Subcutaneous abdominal adipose tissue (tissue), 5 donors: ENCODE results near the gene RSPO3.

Experiments
- H3K27ac ChIP-seq: one replicate; pipeline ENCODE4 v1.7.0; 2013; ENCODE audit warnings: low read depth, mild to moderate bottlenecking, inconsistent platforms, low read length, moderate library complexity
- H3K27me3 ChIP-seq, 5 donors: one replicate each; pipeline ENCODE4 v1.7.0; 2013; ENCODE audit warnings: low read length in 5 of 5, inconsistent platforms in 1 of 5; ENCODE audit not compliant: control insufficient read depth in 5 of 5, insufficient read depth in 4 of 5
- H3K36me3 ChIP-seq, 5 donors: one replicate each; pipeline ENCODE4 v1.7.0; 2013; ENCODE audit warnings: low read length in 5 of 5; ENCODE audit not compliant: control insufficient read depth in 5 of 5, insufficient read depth in 5 of 5
- H3K4me1 ChIP-seq, 5 donors: one replicate each; pipeline ENCODE4 v1.7.0; 2013; ENCODE audit warnings: low read length in 5 of 5, mild to moderate bottlenecking in 3 of 5, moderate library complexity in 1 of 5; ENCODE audit not compliant: control insufficient read depth in 5 of 5, insufficient read depth in 5 of 5
- H3K4me3 ChIP-seq, 5 donors: one replicate each; pipeline ENCODE4 v1.7.0; 2013; ENCODE audit warnings: low read length in 5 of 5, low read depth in 1 of 5
- H3K9ac ChIP-seq, 5 donors: one replicate each; pipeline ENCODE4 v1.7.0; 2013; ENCODE audit warnings: low read length in 5 of 5, mild to moderate bottlenecking in 4 of 5, moderate library complexity in 3 of 5
- H3K9me3 ChIP-seq, 5 donors: one replicate each; pipeline ENCODE4 v1.7.0; 2013; ENCODE audit warnings: low read length in 5 of 5; ENCODE audit not compliant: control insufficient read depth in 5 of 5
- donor health status: healthy.
- donor health status: healthy.
- donor health status: healthy.
- donor health status: healthy.
- donor health status: healthy.

The RSPO3 gene, protein sequence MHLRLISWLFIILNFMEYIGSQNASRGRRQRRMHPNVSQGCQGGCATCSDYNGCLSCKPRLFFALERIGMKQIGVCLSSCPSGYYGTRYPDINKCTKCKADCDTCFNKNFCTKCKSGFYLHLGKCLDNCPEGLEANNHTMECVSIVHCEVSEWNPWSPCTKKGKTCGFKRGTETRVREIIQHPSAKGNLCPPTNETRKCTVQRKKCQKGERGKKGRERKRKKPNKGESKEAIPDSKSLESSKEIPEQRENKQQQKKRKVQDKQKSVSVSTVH

DNA sequence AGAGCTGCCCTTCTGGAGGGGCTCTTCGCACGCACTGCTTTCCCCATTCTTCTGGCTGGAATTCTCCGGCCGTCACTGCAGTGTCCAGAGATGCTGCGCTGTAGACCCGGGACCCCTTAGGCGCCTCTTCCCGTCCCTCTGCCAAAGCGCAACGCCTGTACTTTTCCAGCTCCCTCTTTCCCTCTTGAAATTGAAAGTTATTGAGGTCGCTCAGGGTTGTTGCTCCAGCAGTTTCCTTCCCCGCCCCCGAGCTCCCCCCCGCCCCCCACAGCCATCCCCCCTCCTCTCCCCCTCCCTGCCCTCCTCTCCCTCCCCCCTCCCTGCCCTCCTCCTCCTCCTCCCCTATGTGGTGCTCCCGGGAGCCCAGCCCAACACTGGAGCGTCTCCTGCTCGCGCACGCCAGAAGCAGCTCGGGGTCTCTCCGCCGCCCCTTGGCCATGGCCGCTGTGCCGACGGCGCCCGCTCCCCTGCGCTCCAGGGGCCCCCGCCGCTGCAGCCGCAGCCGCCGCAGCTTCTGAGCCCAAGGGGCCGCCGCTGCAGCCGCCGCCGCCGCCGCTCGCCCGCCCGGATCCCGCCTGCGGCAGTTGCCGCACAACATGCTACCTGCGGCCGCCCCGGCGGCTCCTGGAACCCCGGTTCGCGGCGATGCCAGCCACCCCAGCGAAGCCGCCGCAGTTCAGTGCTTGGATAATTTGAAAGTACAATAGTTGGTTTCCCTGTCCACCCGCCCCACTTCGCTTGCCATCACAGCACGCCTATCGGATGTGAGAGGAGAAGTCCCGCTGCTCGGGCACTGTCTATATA lies at the start of gene RSPO3:
TSS of gene RSPO3 (plus strand) at position 374 of the 804 bp plus-strand sequence. CDS start 522 bp downstream, outside the sequence.
- no peaks in the 10 kb centered on the region for H3K36me3 ChIP-seq
- peak within 1 kb of the TSS; percentile 57 for H3K27ac ChIP-seq
- H3K9me3 ChIP-seq = no peaks in the 10 kb centered on the region
- peak within 1 kb of the TSS; percentile 71 to 87 (median 80) for H3K4me3 ChIP-seq
- peaks cover 6 to 23% (median 18%) of the 10 kb centered on the region in 5 donors for H3K27me3 ChIP-seq
- H3K9ac ChIP-seq = peak within 1 kb of the TSS in 2 of 5 donors; percentile 37 to 52
- H3K4me1 ChIP-seq = peaks cover 2 to 38% (median 34%) of the 10 kb centered on the region in 5 donors

DNA sequence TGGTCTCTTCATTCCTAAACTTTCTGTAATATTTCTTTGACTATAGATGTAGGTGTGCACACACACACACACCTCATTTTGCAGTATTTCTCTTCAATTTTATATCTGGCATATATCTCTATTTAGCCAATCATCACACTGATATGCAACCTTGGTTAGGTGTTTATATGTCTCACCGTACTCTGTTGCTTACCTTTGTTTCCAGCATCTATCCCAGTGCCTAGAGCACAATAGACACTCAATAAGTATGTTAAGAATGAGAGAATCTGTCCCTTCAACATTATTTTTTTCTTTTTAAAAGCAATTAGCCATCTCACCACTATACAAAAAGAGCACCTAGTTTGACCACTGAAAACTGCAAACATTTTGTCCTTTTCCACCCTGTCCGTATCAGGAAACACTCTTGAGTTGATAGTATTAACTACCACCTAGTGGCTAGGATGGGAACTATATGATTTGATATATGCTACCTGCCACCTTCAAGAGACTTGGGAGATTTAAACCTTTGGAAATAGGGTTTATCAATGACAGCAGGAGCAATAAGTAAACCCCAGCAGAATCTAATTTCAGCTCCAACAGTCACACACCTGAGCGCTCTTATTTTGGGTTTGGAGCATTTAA lies 48.7 kb upstream of the RSPO3 start:
- no peak overlapping the region for H3K9ac ChIP-seq

DNA sequence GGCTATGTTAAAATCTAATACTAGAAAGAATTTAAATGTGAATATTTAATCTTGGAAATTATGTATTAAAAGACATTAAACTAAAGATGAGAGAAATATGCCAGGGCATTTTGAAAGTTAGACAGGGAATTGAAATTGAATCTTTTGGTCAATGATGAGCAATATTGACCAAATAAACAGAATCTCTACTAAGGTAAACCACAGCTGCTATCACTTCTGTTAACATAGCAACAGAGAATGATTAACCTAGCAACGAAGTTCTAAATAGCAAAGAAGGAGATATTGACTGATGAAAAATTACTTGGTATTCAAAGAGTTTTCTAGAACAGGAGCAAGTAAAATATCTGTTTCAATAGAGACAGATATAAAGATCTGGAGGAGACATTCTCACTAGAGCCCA lies 45.2 kb upstream of the RSPO3 start:
- H3K9ac ChIP-seq = no peak overlapping the region
- H3K27ac ChIP-seq = no peak overlapping the region
- H3K4me3 ChIP-seq = no peak overlapping the region
- no peaks in the 10 kb centered on the region for H3K9me3 ChIP-seq
- peaks cover 0 to 6% (median 3%) of the 10 kb centered on the region in 5 donors for H3K4me1 ChIP-seq
- no peaks in the 10 kb centered on the region for H3K27me3 ChIP-seq
- H3K36me3 ChIP-seq = no peaks in the 10 kb centered on the region

More for the DNA sequence above, 48.7 kb upstream of the RSPO3 start:
- Histone ChIP-seq H3K9me3 (no peaks in the 10 kb centered on the region), H3K27me3 (no peaks in the 10 kb centered on the region), H3K4me3 (no peak overlapping the region), H3K27ac (no peak overlapping the region), H3K36me3 (no peaks in the 10 kb centered on the region), H3K4me1 (peaks cover 0 to 6% (median 3%) of the 10 kb centered on the region in 5 donors)

DNA sequence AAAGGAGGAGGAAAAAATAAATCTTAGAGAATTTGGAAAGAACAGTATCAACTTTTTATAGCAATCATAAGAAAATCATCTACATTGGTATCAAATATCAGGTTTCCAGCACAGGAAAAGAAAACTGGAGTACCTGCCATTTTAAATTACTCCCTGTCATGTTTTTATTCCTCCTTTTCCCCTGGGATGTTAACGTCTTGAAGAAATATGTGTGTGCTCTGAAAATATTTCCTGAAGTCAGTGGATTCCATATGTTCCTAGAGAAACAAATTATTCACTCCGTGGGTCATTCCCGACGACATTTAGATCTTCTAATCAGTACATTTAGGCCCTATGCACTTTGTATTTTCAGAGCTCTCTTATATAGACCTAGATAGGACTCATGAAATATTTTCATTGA lies 42.0 kb upstream of the RSPO3 start:
- Histone ChIP-seq H3K4me3 (no peak overlapping the region), H3K9ac (no peak overlapping the region), H3K9me3 (no peaks in the 10 kb centered on the region), H3K27ac (no peak overlapping the region), H3K27me3 (no peaks in the 10 kb centered on the region), H3K36me3 (no peaks in the 10 kb centered on the region), H3K4me1 (no peaks in the 10 kb centered on the region)

DNA sequence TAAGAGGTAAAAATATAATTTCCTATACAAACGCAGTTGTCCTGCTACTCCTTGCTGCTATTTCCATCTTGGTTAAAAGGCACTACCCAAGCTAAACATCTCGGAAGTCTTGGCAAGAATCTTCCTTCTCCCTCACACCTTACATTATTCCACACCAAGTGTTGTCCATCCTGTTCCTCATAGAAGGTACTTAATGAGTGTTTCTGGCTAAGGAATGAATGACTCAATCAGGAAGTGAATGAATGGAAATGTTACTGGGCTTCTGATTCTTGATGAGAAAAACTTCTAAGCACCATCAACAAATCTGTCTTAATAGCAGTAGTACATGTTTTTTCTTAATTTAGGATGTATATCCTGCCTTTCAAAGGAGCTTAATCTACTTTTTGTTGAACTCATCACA lies 40.6 kb upstream of the RSPO3 start:
- Histone ChIP-seq H3K27ac (no peak overlapping the region), H3K4me1 (peaks cover 0 to under 1% (median 0%) of the 10 kb centered on the region in 5 donors), H3K36me3 (no peaks in the 10 kb centered on the region), H3K4me3 (no peak overlapping the region), H3K9me3 (no peaks in the 10 kb centered on the region), H3K9ac (no peak overlapping the region), H3K27me3 (no peaks in the 10 kb centered on the region)

DNA sequence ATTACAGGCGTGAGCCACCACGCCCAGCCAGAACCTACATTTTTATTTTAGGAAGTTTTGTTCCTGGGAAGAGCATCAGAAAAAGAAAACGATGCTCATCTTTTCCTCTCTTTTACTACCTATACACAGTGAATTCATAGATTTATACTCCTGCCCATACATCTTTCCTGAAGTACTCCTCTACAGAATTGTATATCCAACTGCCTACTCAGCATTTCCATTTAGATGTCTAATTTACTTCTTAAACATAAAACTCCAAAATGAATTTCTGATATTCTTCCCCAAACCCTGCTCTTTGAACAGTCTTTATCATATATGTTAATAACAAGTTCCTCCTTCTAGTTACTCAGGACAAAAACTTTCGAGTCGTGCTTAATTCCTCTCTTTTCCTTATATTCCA lies 39.8 kb upstream of the RSPO3 start:
- Histone ChIP-seq H3K4me3 (no peak overlapping the region), H3K27ac (no peak overlapping the region), H3K9ac (no peak overlapping the region), H3K4me1 (peaks cover 0 to 7% (median 3%) of the 10 kb centered on the region in 5 donors), H3K27me3 (no peaks in the 10 kb centered on the region), H3K9me3 (no peaks in the 10 kb centered on the region), H3K36me3 (no peaks in the 10 kb centered on the region)

DNA sequence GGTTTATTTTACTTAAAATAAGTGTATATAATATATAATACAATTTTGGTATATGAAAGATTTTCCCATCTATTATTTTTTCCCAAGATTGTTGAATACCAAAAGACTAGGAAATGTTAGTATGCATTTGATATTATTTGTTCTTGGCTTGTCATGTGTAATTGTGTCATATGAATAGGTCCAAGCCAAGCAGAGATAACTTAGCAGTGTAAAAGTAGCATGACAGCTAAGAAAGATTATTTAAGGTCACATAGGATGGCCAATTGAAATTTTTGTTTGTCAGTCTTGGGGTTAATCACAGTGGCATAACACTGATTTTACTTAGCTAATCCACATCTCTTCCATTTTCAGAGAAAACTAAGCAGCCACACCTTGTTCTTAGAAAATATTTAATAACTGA lies 38.8 kb upstream of the RSPO3 start:
- H3K4me3 ChIP-seq = no peak overlapping the region
- peaks cover 0 to 7% (median 3%) of the 10 kb centered on the region in 5 donors for H3K4me1 ChIP-seq
- no peaks in the 10 kb centered on the region for H3K36me3 ChIP-seq
- H3K27ac ChIP-seq = no peak overlapping the region
- H3K27me3 ChIP-seq = no peaks in the 10 kb centered on the region
- no peaks in the 10 kb centered on the region for H3K9me3 ChIP-seq
- H3K9ac ChIP-seq = no peak overlapping the region

DNA sequence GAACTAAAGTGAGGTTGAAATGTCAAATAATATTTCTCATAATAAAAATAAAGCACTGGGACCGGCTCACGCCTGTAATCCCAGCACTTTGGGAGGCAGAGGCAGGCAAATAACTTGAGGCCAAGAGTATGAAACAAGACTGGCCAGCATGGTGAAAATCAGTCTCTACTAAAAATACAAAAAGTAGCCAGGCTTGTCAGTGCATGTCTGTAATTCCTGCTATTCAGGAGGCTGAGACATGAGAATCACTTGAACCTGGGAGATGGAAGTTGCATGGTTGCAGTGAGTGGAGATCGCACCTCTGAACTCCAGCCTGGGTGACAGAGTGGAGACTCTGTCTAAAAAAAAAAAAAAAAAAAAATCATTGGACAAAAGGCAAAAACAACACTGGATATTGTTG lies 38.4 kb upstream of the RSPO3 start:
- Histone ChIP-seq H3K36me3 (no peaks in the 10 kb centered on the region), H3K27ac (no peak overlapping the region), H3K27me3 (no peaks in the 10 kb centered on the region), H3K9ac (no peak overlapping the region), H3K4me1 (peaks cover 0 to 7% (median 3%) of the 10 kb centered on the region in 5 donors), H3K4me3 (no peak overlapping the region), H3K9me3 (no peaks in the 10 kb centered on the region)

DNA sequence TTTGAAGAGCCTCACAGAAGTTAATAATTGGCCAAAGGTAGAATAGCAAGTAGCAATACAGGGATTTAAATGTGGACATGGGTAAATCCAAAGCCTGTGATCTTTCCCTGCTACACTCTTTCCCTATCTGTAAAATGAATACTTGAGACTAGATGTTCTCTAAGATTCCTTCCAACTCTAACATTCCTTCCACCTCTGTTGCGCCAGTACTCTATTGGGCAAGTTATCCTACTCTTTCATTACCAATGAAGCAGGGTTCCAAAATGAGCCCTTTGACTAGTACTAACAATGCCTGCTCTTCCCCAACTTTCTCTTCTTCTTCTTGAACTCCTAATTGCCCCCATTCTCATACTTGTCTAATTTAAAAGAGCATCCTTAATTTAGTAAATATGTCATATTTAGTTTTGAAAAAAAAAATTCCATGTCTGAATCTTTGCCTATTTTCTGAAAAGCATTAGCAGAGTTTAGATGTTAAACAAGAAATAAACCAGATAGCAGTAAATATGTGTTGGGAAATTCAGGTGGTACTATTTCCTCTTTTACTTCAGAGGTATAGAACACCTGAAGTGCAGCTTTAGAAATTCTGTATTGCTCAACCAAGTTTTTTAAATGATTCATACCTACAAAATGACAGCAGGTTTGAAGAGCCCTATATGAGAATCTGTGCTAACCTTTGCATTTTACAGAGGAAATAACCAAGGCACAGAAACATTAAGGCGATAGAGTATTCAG lies 35.1 kb upstream of the RSPO3 start:
- no peaks in the 10 kb centered on the region for H3K27me3 ChIP-seq
- H3K9ac ChIP-seq = no peak overlapping the region
- H3K36me3 ChIP-seq = no peaks in the 10 kb centered on the region
- no peak overlapping the region for H3K4me3 ChIP-seq
- no peak overlapping the region for H3K27ac ChIP-seq
- H3K4me1 ChIP-seq = peaks cover 0 to 27% (median 6%) of the 10 kb centered on the region in 5 donors
- no peaks in the 10 kb centered on the region for H3K9me3 ChIP-seq
